Liver (tissue), 9 donors: ENCODE results near the gene MLLT3. TPM values are rescaled to one million over a fixed set of nuclear protein-coding genes. Genes with fewer than 3 reads are reported as not detected.

ENCODE experiments used
- DNase-seq: peaks from one replicate; pipeline ENCODE4 v3.0.0-alpha.2; 2017; ENCODE audit warnings: low spot score
- H3K27ac ChIP-seq, 2 donors: one replicate each; pipeline ENCODE4 v1.7.0; 2013; ENCODE audit warnings: inconsistent platforms in 2 of 2, low read length in 2 of 2, control low read depth in 1 of 2, low read depth in 1 of 2, mild to moderate bottlenecking in 1 of 2
- H3K27me3 ChIP-seq, 4 donors: one replicate each; pipeline versions ENCODE4 v1.6.1 to v1.7.0; 2013; ENCODE audit warnings: low read length in 3 of 4, inconsistent platforms in 1 of 4, mild to moderate bottlenecking in 1 of 4, moderate library complexity in 1 of 4; ENCODE audit not compliant: control insufficient read depth in 4 of 4, insufficient read depth in 4 of 4
- H3K36me3 ChIP-seq, 4 donors: one replicate each; pipeline versions ENCODE4 v1.6.1 to v1.7.0; 2013; ENCODE audit warnings: low read length in 3 of 4, mild to moderate bottlenecking in 3 of 4, low read depth in 1 of 4, moderate library complexity in 1 of 4; ENCODE audit not compliant: control insufficient read depth in 4 of 4, insufficient read depth in 3 of 4
- H3K4me1 ChIP-seq, 4 donors: one replicate each; pipeline versions ENCODE4 v1.6.1 to v1.7.0; 2013; ENCODE audit warnings: low read length in 3 of 4, mild to moderate bottlenecking in 3 of 4, moderate library complexity in 1 of 4; ENCODE audit not compliant: control insufficient read depth in 4 of 4, insufficient read depth in 4 of 4
- H3K4me3 ChIP-seq, 3 donors: one replicate each; pipeline versions ENCODE4 v1.6.1 to v1.7.0; 2013; ENCODE audit warnings: low read length in 3 of 3, control low read depth in 1 of 3, low read depth in 1 of 3, mild to moderate bottlenecking in 1 of 3
- H3K9ac ChIP-seq, 2 donors: one replicate each; pipeline ENCODE4 v1.7.0; 2013; ENCODE audit warnings: low read length in 2 of 2, mild to moderate bottlenecking in 2 of 2, moderate library complexity in 2 of 2, control low read depth in 1 of 2, low read depth in 1 of 2
- H3K9me3 ChIP-seq, 4 donors: one replicate each; pipeline versions ENCODE4 v1.6.1 to v1.7.0; 2013; ENCODE audit warnings: low read length in 3 of 4; ENCODE audit not compliant: control insufficient read depth in 4 of 4
- CTCF ChIP-seq: fragments of 150-350 bp; IDR thresholded peaks from 2 replicates; pipeline ENCODE4 v1.5.1; 2017; ENCODE audit warnings: improper control_type of control experiment, low read depth, low read length; ENCODE audit not compliant: missing input control
- EGR1 ChIP-seq, 2 donors: IDR thresholded peaks; 2 replicates each; pipeline ENCODE4 v1.6.1; 2016 to 2018; ENCODE audit warnings: antibody characterized with exemption in 2 of 2, low read depth in 2 of 2
- FOXA1 ChIP-seq: IDR thresholded peaks from 2 replicates; pipeline ENCODE4 v1.6.1; 2016; ENCODE audit warnings: antibody characterized with exemption
- FOXA2 ChIP-seq: IDR thresholded peaks from 2 replicates; pipeline ENCODE4 v1.6.1; 2016; ENCODE audit warnings: antibody characterized with exemption
- HNF4G ChIP-seq: IDR thresholded peaks from 2 replicates; pipeline ENCODE4 v1.6.1; 2016; ENCODE audit warnings: antibody characterized with exemption
- JUND ChIP-seq, 2 donors: IDR thresholded peaks; 2 replicates each; pipeline ENCODE4 v1.6.1; 2016; ENCODE audit warnings: antibody characterized with exemption in 2 of 2
- NR2F2 ChIP-seq: IDR thresholded peaks from 2 replicates; pipeline ENCODE4 v1.6.1; 2016; ENCODE audit warnings: antibody characterized with exemption
- REST ChIP-seq: IDR thresholded peaks from 2 replicates; pipeline ENCODE4 v1.6.1; 2016; ENCODE audit warnings: antibody characterized with exemption, mild to moderate bottlenecking
- SP1 ChIP-seq: IDR thresholded peaks from 2 replicates; pipeline ENCODE4 v1.6.1; 2018; ENCODE audit warnings: antibody characterized with exemption, mild to moderate bottlenecking
- TAF1 ChIP-seq: conservative IDR thresholded peaks from 2 replicates; pipeline ENCODE4 v1.6.1; 2016; ENCODE audit warnings: antibody characterized with exemption, mild to moderate bottlenecking
- ZBTB33 ChIP-seq: IDR thresholded peaks from 2 replicates; pipeline ENCODE4 v1.6.1; 2016; ENCODE audit warnings: antibody characterized with exemption
- WGBS: extraction: QIAGEN DNeasy Blood & Tissue Kit; methylation state at CpG from one replicate; pipeline ENCODE4 v1.1.7; 2013; 5-methylcytosine and 5-hydroxymethylcytosine counted together
- polyA plus RNA-seq, 2 donors: library from polyadenylated mRNA; stranded (reverse) in 1 of 2; unstranded in 1 of 2; fragments of 200-250 nt in 1 of 2; fragments of >200 nt in 1 of 2; fragmentation: Nextera tagmentation in 1 of 2; extraction: Ambion mirVana in 1 of 2; gene quantifications; one replicate each; pipeline versions ENCODE4 v1.2.1 to v1.2.3, GENCODE V29; 2013 to 2015
- total RNA-seq, 2 donors: library from RNA; depleted of rRNA; stranded (reverse); fragments of >200 nt; gene quantifications; one replicate each; pipeline ENCODE4 v1.2.3, GENCODE V29; 2014
- TF ChIP-seq, protein P1 (sequence below): IDR thresholded peaks from 2 replicates; pipeline ENCODE4 v1.6.1; 2016; ENCODE audit warnings: antibody characterized with exemption
- donor health status: healthy.
- donor health status: healthy.
- donor health status: healthy.
- donor health status: healthy.
- donor health status: healthy.

MLLT3 gene
- total and polyA plus RNA-seq, 4 donors, result 0.79 to 25.5 (median 1.3) TPM

GRCh38 chr9:20649381-20649780 lies 27.1 kb upstream of the MLLT3 start:
- H3K9ac ChIP-seq, result no peak overlapping the region
- H3K4me3 ChIP-seq, result no peak overlapping the region
- H3K4me1 ChIP-seq, result no peaks in the 10 kb centered on the region
- H3K36me3 ChIP-seq, result no peaks in the 10 kb centered on the region
- no peak for DNase-seq
- H3K27me3 ChIP-seq, result peaks cover 0 to 3% (median 0%) of the 10 kb centered on the region in 4 donors
- TF ChIP-seq ZBTB33 (no peak), NR2F2 (no peak), HNF4G (no peak), CTCF (no peak), SP1 (no peak), REST (no peak)
- WGBS, result 80% methylated on average over 1 of the region's 1 CpG
- H3K27ac ChIP-seq, result no peak overlapping the region
- no peaks in the 10 kb centered on the region for H3K9me3 ChIP-seq

DNA sequence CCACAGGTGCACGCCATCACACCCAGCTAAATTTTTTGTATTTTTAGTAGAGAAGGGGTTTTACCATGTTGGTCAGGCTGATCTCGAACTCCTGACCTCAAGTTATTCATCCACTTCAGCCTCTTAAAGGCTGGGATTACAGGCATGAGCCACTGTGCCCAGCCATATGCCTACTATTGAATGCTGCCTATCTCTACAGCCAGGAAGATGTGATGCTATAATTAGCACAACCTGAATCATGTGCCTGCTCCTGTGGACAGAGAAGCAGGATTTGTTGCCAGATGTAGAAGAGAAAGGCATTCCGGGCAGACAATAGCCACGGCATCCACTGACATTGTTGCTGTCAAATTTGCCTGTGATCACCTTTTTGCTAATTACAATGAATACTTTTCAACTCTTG lies 24.4 kb upstream of the MLLT3 start:
- H3K4me1 ChIP-seq, result no peaks in the 10 kb centered on the region
- H3K36me3 ChIP-seq, result no peaks in the 10 kb centered on the region
- H3K4me3 ChIP-seq, result no peak overlapping the region
- no peaks in the 10 kb centered on the region for H3K9me3 ChIP-seq
- DNase-seq, result no peak
- H3K27me3 ChIP-seq, result peaks cover 0 to 3% (median 0%) of the 10 kb centered on the region in 4 donors
- 85% methylated on average over 4 of the region's 4 CpGs for WGBS
- no peak overlapping the region for H3K27ac ChIP-seq
- no peak for TF ChIP-seq EGR1 (IDR thresholded peaks at IDR 0.05; ENCODE audit: low read depth in 2 of 2)
- TF ChIP-seq NR2F2, result no peak
- no peak for TF ChIP-seq CTCF
- TF ChIP-seq SP1, result no peak
- no peak for TF ChIP-seq TAF1
- TF ChIP-seq JUND (IDR thresholded peaks at IDR 0.05), result no peak
- TF ChIP-seq FOXA2, result no peak
- no peak for TF ChIP-seq FOXA1
- TF ChIP-seq, protein P1, sequence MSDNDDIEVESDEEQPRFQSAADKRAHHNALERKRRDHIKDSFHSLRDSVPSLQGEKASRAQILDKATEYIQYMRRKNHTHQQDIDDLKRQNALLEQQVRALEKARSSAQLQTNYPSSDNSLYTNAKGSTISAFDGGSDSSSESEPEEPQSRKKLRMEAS, result no peak
- no peak overlapping the region for H3K9ac ChIP-seq
